ENCODE data around the gene KCNH2.

DNA sequence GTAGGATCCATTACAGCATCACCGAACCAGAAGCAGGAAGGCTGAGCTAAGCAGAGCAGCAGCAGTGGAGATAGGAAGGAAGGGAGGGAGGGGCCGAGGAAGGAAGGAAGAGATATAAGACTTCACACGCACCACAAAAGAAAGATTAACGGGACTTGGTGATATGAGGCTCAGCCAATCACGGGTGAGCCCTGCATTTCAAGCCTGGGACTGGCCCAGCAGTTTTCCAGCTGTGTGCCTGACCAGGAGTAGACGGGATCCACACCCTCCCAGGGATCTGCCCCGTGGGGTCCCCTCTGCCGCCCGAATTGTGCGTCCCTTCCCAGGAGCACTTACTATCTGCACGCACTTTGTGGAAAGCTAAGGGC, 30.0 kb upstream of the KCNH2 start:
- TF ChIP-seq, protein P1, sequence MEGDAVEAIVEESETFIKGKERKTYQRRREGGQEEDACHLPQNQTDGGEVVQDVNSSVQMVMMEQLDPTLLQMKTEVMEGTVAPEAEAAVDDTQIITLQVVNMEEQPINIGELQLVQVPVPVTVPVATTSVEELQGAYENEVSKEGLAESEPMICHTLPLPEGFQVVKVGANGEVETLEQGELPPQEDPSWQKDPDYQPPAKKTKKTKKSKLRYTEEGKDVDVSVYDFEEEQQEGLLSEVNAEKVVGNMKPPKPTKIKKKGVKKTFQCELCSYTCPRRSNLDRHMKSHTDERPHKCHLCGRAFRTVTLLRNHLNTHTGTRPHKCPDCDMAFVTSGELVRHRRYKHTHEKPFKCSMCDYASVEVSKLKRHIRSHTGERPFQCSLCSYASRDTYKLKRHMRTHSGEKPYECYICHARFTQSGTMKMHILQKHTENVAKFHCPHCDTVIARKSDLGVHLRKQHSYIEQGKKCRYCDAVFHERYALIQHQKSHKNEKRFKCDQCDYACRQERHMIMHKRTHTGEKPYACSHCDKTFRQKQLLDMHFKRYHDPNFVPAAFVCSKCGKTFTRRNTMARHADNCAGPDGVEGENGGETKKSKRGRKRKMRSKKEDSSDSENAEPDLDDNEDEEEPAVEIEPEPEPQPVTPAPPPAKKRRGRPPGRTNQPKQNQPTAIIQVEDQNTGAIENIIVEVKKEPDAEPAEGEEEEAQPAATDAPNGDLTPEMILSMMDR (IDR thresholded peaks at IDR 0.05): no peak
- no peak for TF ChIP-seq EZH2 (IDR thresholded peaks at IDR 0.05; ENCODE audit: borderline replicate concordance, insufficient read depth, low read depth, low read length, poor library complexity, severe bottlenecking)
